A375 (cell line): ENCODE data around the gene GRAP. TPM values are rescaled to one million over a fixed set of nuclear protein-coding genes. Genes with fewer than 3 reads are reported as not detected.

Experiments
- small RNA-seq: library from RNA; depleted of rRNA; stranded (forward); fragments of <200 nt; gene quantifications from one replicate; pipeline ENCODE3, GENCODE V24; 2014
- total RNA-seq: library from RNA; depleted of rRNA; stranded (reverse); fragments of >200 nt; shearing (Covaris generic); gene quantifications from 2 replicates; pipeline ENCODE4 v1.2.3, GENCODE V29; 2014; rRNA removed

The GRAP gene
- not detected in 2 replicates for total RNA-seq

DNA sequence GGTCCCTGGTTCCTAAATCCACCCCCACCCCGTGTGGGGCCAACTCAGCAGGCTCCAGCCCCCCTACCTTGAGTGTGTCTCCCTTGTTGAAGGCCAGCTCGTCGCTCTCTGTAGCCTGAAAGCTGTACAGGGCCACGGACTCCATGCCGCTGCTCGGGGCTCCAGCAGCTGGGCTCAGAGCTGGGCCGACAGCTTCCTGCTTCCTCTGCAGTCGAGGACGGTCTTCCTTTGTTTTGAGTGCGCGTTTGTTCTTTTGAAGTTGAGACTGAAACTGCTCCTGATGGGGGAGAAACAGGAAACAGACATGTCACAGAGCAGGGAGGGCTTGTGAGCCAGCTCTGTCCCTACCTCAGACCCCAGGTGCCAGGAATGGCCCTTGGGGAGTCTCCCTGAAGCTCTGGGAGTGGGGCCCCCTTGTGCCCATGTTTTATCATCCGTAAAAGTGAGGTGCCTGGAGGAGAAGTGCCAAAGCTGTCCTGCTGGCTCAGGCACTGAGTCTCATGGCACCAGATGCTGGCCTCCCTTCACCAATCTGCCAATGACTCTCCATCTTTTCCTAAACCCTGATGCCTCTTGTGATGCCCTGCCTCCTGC lies at the start of gene GRAP:
GRAP (minus strand) TSS at position 176 of the 594 bp plus-strand sequence; CDS start at position 145, 31 bp downstream.

DNA sequence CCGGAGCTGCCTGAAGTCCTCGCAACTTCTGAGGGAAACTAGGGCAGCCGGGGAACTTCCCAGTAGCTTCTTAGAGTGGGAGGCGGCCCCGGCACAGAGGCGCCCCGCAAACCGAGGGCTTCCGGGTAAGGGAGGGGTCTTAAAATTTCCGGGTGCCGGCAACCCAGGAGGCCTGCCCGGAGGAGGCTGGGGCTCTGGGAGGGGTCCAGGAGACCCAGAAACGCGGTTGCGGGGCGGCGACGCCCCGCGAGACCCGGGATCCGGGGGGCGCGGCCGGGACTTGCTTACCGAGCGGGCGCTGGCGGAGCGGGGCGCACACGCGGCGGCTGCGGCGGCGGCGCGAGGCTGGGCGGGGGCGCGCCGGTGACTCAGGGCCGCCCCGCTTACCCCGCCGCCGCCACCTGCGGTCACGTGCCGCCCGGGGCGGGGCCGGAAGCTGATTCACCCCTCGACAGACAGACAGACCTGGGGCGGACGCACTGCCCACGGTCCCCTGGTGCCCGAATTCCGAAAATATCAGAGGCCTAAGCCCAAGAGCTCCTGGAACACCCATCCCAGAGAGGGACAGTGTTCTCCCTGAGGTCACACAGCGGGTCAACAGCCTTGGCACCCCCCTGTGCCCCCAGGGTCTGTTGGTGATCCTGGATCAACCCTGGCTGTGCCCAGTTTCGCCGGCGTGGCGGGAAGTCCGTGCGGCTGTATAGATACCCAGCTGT lies 42.2 kb downstream of the GRAP start, which contains the start of gene FAM83G:
FAM83G (minus strand) TSS at position 344 of the 716 bp plus-strand sequence. CDS start 723 bp downstream, outside the sequence.

Small RNA genes lying within 50 kb of the gene (small RNA-seq; reads per million reads assigned to genes)
- gene AC090286.3 = not detected

Other genes with a start within 250 kb of the GRAP start
- 36.6 and 42.3 TPM in 2 replicates for gene PRPSAP2, start 188.8 kb downstream of the GRAP start, total RNA-seq
- not detected in 2 replicates for gene SLC5A10, start 94.8 kb downstream of the GRAP start, total RNA-seq
- gene FAM83G, start 42.2 kb downstream of the GRAP start, total RNA-seq = 20.2 and 22.1 TPM in 2 replicates
- not detected in 2 replicates for gene GRAPL, start 80.6 kb upstream of the GRAP start, total RNA-seq
- gene EPN2, start 190.4 kb upstream of the GRAP start, total RNA-seq = 9.3 and 10.4 TPM in 2 replicates